Liver (tissue), 9 donors: ENCODE measurements around the gene SEPHS1. TPM values are rescaled to one million over a fixed set of nuclear protein-coding genes. Genes with fewer than 3 reads are reported as not detected.

Experiments
- DNase-seq: peaks from one replicate; pipeline ENCODE4 v3.0.0-alpha.2; 2017; ENCODE audit warnings: low spot score
- H3K27ac ChIP-seq, 2 donors: one replicate each; pipeline ENCODE4 v1.7.0; 2013; ENCODE audit warnings: inconsistent platforms in 2 of 2, low read length in 2 of 2, control low read depth in 1 of 2, low read depth in 1 of 2, mild to moderate bottlenecking in 1 of 2
- H3K27me3 ChIP-seq, 4 donors: one replicate each; pipeline versions ENCODE4 v1.6.1 to v1.7.0; 2013; ENCODE audit warnings: low read length in 3 of 4, inconsistent platforms in 1 of 4, mild to moderate bottlenecking in 1 of 4, moderate library complexity in 1 of 4; ENCODE audit not compliant: control insufficient read depth in 4 of 4, insufficient read depth in 4 of 4
- H3K36me3 ChIP-seq, 4 donors: one replicate each; pipeline versions ENCODE4 v1.6.1 to v1.7.0; 2013; ENCODE audit warnings: low read length in 3 of 4, mild to moderate bottlenecking in 3 of 4, low read depth in 1 of 4, moderate library complexity in 1 of 4; ENCODE audit not compliant: control insufficient read depth in 4 of 4, insufficient read depth in 3 of 4
- H3K4me1 ChIP-seq, 4 donors: one replicate each; pipeline versions ENCODE4 v1.6.1 to v1.7.0; 2013; ENCODE audit warnings: low read length in 3 of 4, mild to moderate bottlenecking in 3 of 4, moderate library complexity in 1 of 4; ENCODE audit not compliant: control insufficient read depth in 4 of 4, insufficient read depth in 4 of 4
- H3K4me3 ChIP-seq, 3 donors: one replicate each; pipeline versions ENCODE4 v1.6.1 to v1.7.0; 2013; ENCODE audit warnings: low read length in 3 of 3, control low read depth in 1 of 3, low read depth in 1 of 3, mild to moderate bottlenecking in 1 of 3
- H3K9ac ChIP-seq, 2 donors: one replicate each; pipeline ENCODE4 v1.7.0; 2013; ENCODE audit warnings: low read length in 2 of 2, mild to moderate bottlenecking in 2 of 2, moderate library complexity in 2 of 2, control low read depth in 1 of 2, low read depth in 1 of 2
- H3K9me3 ChIP-seq, 4 donors: one replicate each; pipeline versions ENCODE4 v1.6.1 to v1.7.0; 2013; ENCODE audit warnings: low read length in 3 of 4; ENCODE audit not compliant: control insufficient read depth in 4 of 4
- ATF3 ChIP-seq: IDR thresholded peaks from 2 replicates; pipeline ENCODE4 v1.6.1; 2016; ENCODE audit warnings: antibody characterized with exemption
- CTCF ChIP-seq: fragments of 150-350 bp; IDR thresholded peaks from 2 replicates; pipeline ENCODE4 v1.5.1; 2017; ENCODE audit warnings: improper control_type of control experiment, low read depth, low read length; ENCODE audit not compliant: missing input control
- EGR1 ChIP-seq, 2 donors: IDR thresholded peaks; 2 replicates each; pipeline ENCODE4 v1.6.1; 2016 to 2018; ENCODE audit warnings: antibody characterized with exemption in 2 of 2, low read depth in 2 of 2
- FOXA1 ChIP-seq: IDR thresholded peaks from 2 replicates; pipeline ENCODE4 v1.6.1; 2016; ENCODE audit warnings: antibody characterized with exemption
- FOXA2 ChIP-seq: IDR thresholded peaks from 2 replicates; pipeline ENCODE4 v1.6.1; 2016; ENCODE audit warnings: antibody characterized with exemption
- GABPA ChIP-seq, 2 donors: IDR thresholded peaks in 1 of 2; conservative IDR thresholded peaks in 1 of 2; 2 replicates each; pipeline ENCODE4 v1.6.1; 2016; ENCODE audit warnings: antibody characterized with exemption in 2 of 2, mild to moderate bottlenecking in 1 of 2, moderate library complexity in 1 of 2
- HNF4A ChIP-seq, 2 donors: conservative IDR thresholded peaks; 2 replicates each; pipeline ENCODE4 v1.6.1; 2016; ENCODE audit warnings: antibody characterized with exemption in 2 of 2, mild to moderate bottlenecking in 2 of 2
- HNF4G ChIP-seq: IDR thresholded peaks from 2 replicates; pipeline ENCODE4 v1.6.1; 2016; ENCODE audit warnings: antibody characterized with exemption
- JUND ChIP-seq, 2 donors: IDR thresholded peaks; 2 replicates each; pipeline ENCODE4 v1.6.1; 2016; ENCODE audit warnings: antibody characterized with exemption in 2 of 2
- MAX ChIP-seq: IDR thresholded peaks from 2 replicates; pipeline ENCODE4 v1.6.1; 2016; ENCODE audit warnings: antibody characterized with exemption
- NR2F2 ChIP-seq: IDR thresholded peaks from 2 replicates; pipeline ENCODE4 v1.6.1; 2016; ENCODE audit warnings: antibody characterized with exemption
- RAD21 ChIP-seq, 2 donors: IDR thresholded peaks; 2 replicates each; pipeline ENCODE4 v1.6.1; 2016; ENCODE audit warnings: antibody characterized with exemption in 2 of 2, mild to moderate bottlenecking in 2 of 2
- REST ChIP-seq: IDR thresholded peaks from 2 replicates; pipeline ENCODE4 v1.6.1; 2016; ENCODE audit warnings: antibody characterized with exemption, mild to moderate bottlenecking
- RXRA ChIP-seq, 2 donors: IDR thresholded peaks; 2 replicates each; pipeline ENCODE4 v1.6.1; 2017 to 2018; ENCODE audit warnings: antibody characterized with exemption in 2 of 2, mild to moderate bottlenecking in 1 of 2
- SP1 ChIP-seq: IDR thresholded peaks from 2 replicates; pipeline ENCODE4 v1.6.1; 2018; ENCODE audit warnings: antibody characterized with exemption, mild to moderate bottlenecking
- TAF1 ChIP-seq: conservative IDR thresholded peaks from 2 replicates; pipeline ENCODE4 v1.6.1; 2016; ENCODE audit warnings: antibody characterized with exemption, mild to moderate bottlenecking
- YY1 ChIP-seq: IDR thresholded peaks from 2 replicates; pipeline ENCODE4 v1.6.1; 2016; ENCODE audit warnings: antibody characterized with exemption, mild to moderate bottlenecking
- ZBTB33 ChIP-seq: IDR thresholded peaks from 2 replicates; pipeline ENCODE4 v1.6.1; 2016; ENCODE audit warnings: antibody characterized with exemption
- WGBS: extraction: QIAGEN DNeasy Blood & Tissue Kit; methylation state at CpG from one replicate; pipeline ENCODE4 v1.1.7; 2013; 5-methylcytosine and 5-hydroxymethylcytosine counted together
- polyA plus RNA-seq, 2 donors: library from polyadenylated mRNA; stranded (reverse) in 1 of 2; unstranded in 1 of 2; fragments of 200-250 nt in 1 of 2; fragments of >200 nt in 1 of 2; fragmentation: Nextera tagmentation in 1 of 2; extraction: Ambion mirVana in 1 of 2; gene quantifications; one replicate each; pipeline versions ENCODE4 v1.2.1 to v1.2.3, GENCODE V29; 2013 to 2015
- total RNA-seq, 2 donors: library from RNA; depleted of rRNA; stranded (reverse); fragments of >200 nt; gene quantifications; one replicate each; pipeline ENCODE4 v1.2.3, GENCODE V29; 2014
- donor health status: healthy.
- donor health status: healthy.
- donor health status: healthy.
- donor health status: healthy.
- donor health status: healthy.

Gene SEPHS1
- total and polyA plus RNA-seq, 4 donors, result 10.4 to 39.3 (median 28.3) TPM

- Histone ChIP-seq H3K36me3 (no peaks in the 10 kb centered on the region), H3K9me3 (no peaks in the 10 kb centered on the region), H3K9ac (no peak overlapping the region), H3K4me1 (peaks cover 0 to 23% (median 17%) of the 10 kb centered on the region in 4 donors), H3K27ac (no peak overlapping the region), H3K4me3 (no peak overlapping the region), H3K27me3 (no peaks in the 10 kb centered on the region)
- 94% methylated on average over 7 of the region's 7 CpGs for WGBS
- DNase-seq, result no peak
- no peak for TF ChIP-seq FOXA2
- no peak for TF ChIP-seq ATF3
- no peak for TF ChIP-seq YY1
- no peak for TF ChIP-seq MAX
- TF ChIP-seq HNF4A (conservative IDR thresholded peaks at IDR 0.05), result no peak
- TF ChIP-seq RXRA (IDR thresholded peaks at IDR 0.05), result no peak
- no peak for TF ChIP-seq EGR1 (IDR thresholded peaks at IDR 0.05; ENCODE audit: low read depth in 2 of 2)
- no peak for TF ChIP-seq JUND (IDR thresholded peaks at IDR 0.05)
- no peak for TF ChIP-seq CTCF
- TF ChIP-seq TAF1, result no peak
- no peak for TF ChIP-seq RAD21 (IDR thresholded peaks at IDR 0.05)
- no peak for TF ChIP-seq HNF4G
- no peak for TF ChIP-seq ZBTB33
- TF ChIP-seq REST, result no peak
- TF ChIP-seq SP1, result no peak
- TF ChIP-seq NR2F2, result no peak
- TF ChIP-seq GABPA (IDR thresholded peaks at IDR 0.05 in 1 of 2, conservative IDR thresholded peaks at IDR 0.05 in 1 of 2), result no peak
- TF ChIP-seq FOXA1, result no peak
Observed at GRCh38 chr10:13386021-13386420, 37.9 kb upstream of the SEPHS1 start.
